Kidney (tissue), 14 donors: ENCODE measurements around the gene LGALS7B. TPM values are rescaled to one million over a fixed set of nuclear protein-coding genes. Genes with fewer than 3 reads are reported as not detected.

Experiments
- DNase-seq, 5 donors: peaks; one replicate each; pipeline ENCODE4 v3.0.0-alpha.2; 2013 to 2020
- FAIRE-seq: peaks from 2 replicates; lab custom pipeline; 2012; peaks lifted over from hg19 to GRCh38; lab: Jason Lieb, UNC
- H3K27ac ChIP-seq, 2 donors: one replicate each; pipeline ENCODE4 v1.7.0; 2013; ENCODE audit warnings: low read depth in 2 of 2, low read length in 2 of 2, inconsistent platforms in 1 of 2
- H3K27me3 ChIP-seq: one replicate; pipeline ENCODE4 v1.7.1; 2013; ENCODE audit warnings: low read length, inconsistent platforms; ENCODE audit not compliant: control insufficient read depth, insufficient read depth
- H3K36me3 ChIP-seq, 3 donors: one replicate each; pipeline versions ENCODE4 v1.7.0 to v1.7.1; 2013; ENCODE audit warnings: low read length in 3 of 3, control low read depth in 1 of 3, inconsistent platforms in 1 of 3; ENCODE audit not compliant: insufficient read depth in 3 of 3, control insufficient read depth in 2 of 3
- H3K4me1 ChIP-seq, 3 donors: one replicate each; pipeline versions ENCODE4 v1.7.0 to v1.7.1; 2013; ENCODE audit warnings: low read length in 3 of 3, inconsistent platforms in 1 of 3, low read depth in 1 of 3; ENCODE audit not compliant: control insufficient read depth in 2 of 3, insufficient read depth in 2 of 3
- H3K4me3 ChIP-seq, 3 donors: one replicate each; pipeline versions ENCODE4 v1.7.0 to v1.8.1; 2013; ENCODE audit warnings: low read length in 3 of 3, control low read depth in 1 of 3, inconsistent platforms in 1 of 3
- H3K9ac ChIP-seq, 3 donors: one replicate each; pipeline versions ENCODE4 v1.7.0 to v1.7.1; 2013; ENCODE audit warnings: low read length in 3 of 3, control low read depth in 1 of 3, inconsistent platforms in 1 of 3
- H3K9me3 ChIP-seq, 3 donors: one replicate each; pipeline versions ENCODE4 v1.7.0 to v1.7.1; 2013; ENCODE audit warnings: low read length in 3 of 3, control low read depth in 1 of 3, inconsistent platforms in 1 of 3; ENCODE audit not compliant: control insufficient read depth in 2 of 3, insufficient read depth in 1 of 3
- CTCF ChIP-seq: IDR thresholded peaks from 3 replicates; pipeline ENCODE4 v1.5.1; 2012; ENCODE audit warnings: mild to moderate bottlenecking, moderate library complexity, borderline replicate concordance; ENCODE audit not compliant: insufficient read depth; ENCODE audit errors: extremely low read depth
- intact Hi-C: fragments of 100-400 bp; cut with DNase I; formaldehyde crosslinking; loops from one replicate; pipeline ENCODE4 v1.11.1; 2022
- polyA plus RNA-seq: library from polyadenylated mRNA; stranded (reverse); fragments of 350-450 nt; fragmentation: Illumina TruSeq; extraction: RNeasy Lipid Tissue Mini Kit (QIAGEN cat#74804); gene quantifications from one replicate; pipeline ENCODE4 v1.2.3, GENCODE V29; 2014; ENCODE audit warnings: low read depth, low replicate concordance; ENCODE audit not compliant: insufficient read depth
- total RNA-seq: library from RNA; stranded (reverse); fragmentation: NEBNext Ultra II Directional; extraction: Animal tissue kit (Norgen Biotek cat#: 25700); gene quantifications from one replicate; pipeline ENCODE4 v1.2.1, GENCODE V29; 2021
- donor health status: control.
- donor health status: control.
- donor health status: control.
- donor health status: control.
- donor health status: control.
- donor health status: DM: yes; HTN: yes; CAD: no.
- donor health status: Normal renal cell carcinoma (clear cell type).

Gene LGALS7B
- total and polyA plus RNA-seq, 2 donors from 2014 or later, result 3.7 TPM; not detected in 1

GRCh38 chr19:38773469-38774177 lies 15.4 kb upstream of the LGALS7B start, which contains the start of gene LGALS7:
Gene LGALS7 (minus strand): TSS chr19:38773517. CDS start chr19:38773492, 25 bp downstream.
- no peak for FAIRE-seq
- H3K9ac ChIP-seq, result no peak within 1 kb of the TSS
- no peaks in the 10 kb centered on the region for H3K27me3 ChIP-seq
- peaks cover 0 to 2% (median 0%) of the 10 kb centered on the region in 3 donors for H3K4me1 ChIP-seq
- no peak within 1 kb of the TSS for H3K4me3 ChIP-seq
- H3K9me3 ChIP-seq, result no peaks in the 10 kb centered on the region
- no peak within 1 kb of the TSS for H3K27ac ChIP-seq
- intact Hi-C loops, result loop anchor here (10.0 kb wide), 1 partner anchor 51 kb away; no protein-coding TSS in a partner anchor
- no peak for DNase-seq
- TF ChIP-seq CTCF, result no peak
- H3K36me3 ChIP-seq, result no peaks in the 10 kb centered on the region

GRCh38 chr19:38774181-38774950 lies 14.6 kb upstream of the LGALS7B start:
- H3K9me3 ChIP-seq, result no peaks in the 10 kb centered on the region
- H3K36me3 ChIP-seq, result no peaks in the 10 kb centered on the region
- H3K27me3 ChIP-seq, result no peaks in the 10 kb centered on the region
- TF ChIP-seq CTCF, result no peak
- peaks cover 0 to 2% (median 0%) of the 10 kb centered on the region in 3 donors for H3K4me1 ChIP-seq
- no peak for FAIRE-seq
- H3K27ac ChIP-seq, result no peak overlapping the region
- H3K4me3 ChIP-seq, result no peak overlapping the region
- DNase-seq, result no peak
- no peak overlapping the region for H3K9ac ChIP-seq
- intact Hi-C loops, result loop anchor here (10.0 kb wide), 1 partner anchor 50 kb away; no protein-coding TSS in a partner anchor

- Histone ChIP-seq H3K9me3 (no peaks in the 10 kb centered on the region), H3K36me3 (no peaks in the 10 kb centered on the region), H3K27me3 (no peaks in the 10 kb centered on the region), H3K4me1 (no peaks in the 10 kb centered on the region), H3K27ac (no peak overlapping the region), H3K9ac (no peak overlapping the region), H3K4me3 (no peak overlapping the region)
- DNase-seq (no peak), FAIRE-seq (no peak)
- no peak for TF ChIP-seq CTCF
- intact Hi-C loops, result loop anchor here (10.0 kb wide), 1 partner anchor 46 kb away; no protein-coding TSS in a partner anchor
Measured at GRCh38 chr19:38778733-38779132, 10.3 kb upstream of the LGALS7B start.
